Amniotic epithelial cell (primary cell): ENCODE data around the gene ATP6V0A1.
"Not testable (repeated sequence)": the region's sequence is repeated elsewhere in the genome, so short reads cannot be mapped to it uniquely, and the experiment has no call there.

Source experiments
- DNase-seq: peaks from one replicate; pipeline ENCODE4 v3.0.0-alpha.2; 2010; ENCODE audit warnings: low read depth

ATP6V0A1 gene

GRCh38 chr17:42519546-42520491, 61.1 kb downstream of the ATP6V0A1 start:
- DNase-seq, result peak; percentile 99

- no peak for DNase-seq
Observed at GRCh38 chr17:42520540-42520951, 61.9 kb downstream of the ATP6V0A1 start.

GRCh38 chr17:42521036-42521435, 62.4 kb downstream of the ATP6V0A1 start:
- no peak for DNase-seq

DNA sequence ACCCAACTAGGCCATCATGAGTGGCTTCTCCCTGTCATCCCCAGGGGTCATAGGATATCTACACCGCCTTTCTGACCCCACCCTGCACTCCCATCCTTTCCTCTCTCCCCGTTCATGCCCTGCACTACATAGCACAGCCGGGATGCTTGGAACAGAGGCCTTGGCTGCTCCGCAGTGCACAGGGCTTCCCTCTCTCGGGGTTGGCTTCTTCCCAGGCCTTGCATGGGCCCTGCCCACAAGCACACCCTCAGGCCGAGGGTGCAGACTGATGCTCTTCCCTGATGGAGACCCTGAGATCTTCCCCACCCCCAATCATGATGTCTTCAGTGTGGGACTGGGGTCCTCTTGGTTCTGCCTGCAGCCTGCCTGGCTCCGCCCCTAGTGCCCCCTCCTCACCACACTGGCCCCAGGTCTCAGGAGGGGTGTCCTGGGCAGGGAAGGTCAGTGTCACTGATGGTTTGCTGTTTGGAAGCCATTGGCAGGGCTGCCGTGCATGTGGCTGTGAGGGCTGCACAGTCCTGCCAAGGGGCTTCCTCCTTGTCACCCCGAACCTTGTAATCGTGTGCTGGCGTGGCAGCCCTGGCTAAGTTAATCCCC, 63.1 kb downstream of the ATP6V0A1 start:
- DNase-seq, result no peak

GRCh38 chr17:42522263-42522790, 63.6 kb downstream of the ATP6V0A1 start:
- no peak for DNase-seq

DNA sequence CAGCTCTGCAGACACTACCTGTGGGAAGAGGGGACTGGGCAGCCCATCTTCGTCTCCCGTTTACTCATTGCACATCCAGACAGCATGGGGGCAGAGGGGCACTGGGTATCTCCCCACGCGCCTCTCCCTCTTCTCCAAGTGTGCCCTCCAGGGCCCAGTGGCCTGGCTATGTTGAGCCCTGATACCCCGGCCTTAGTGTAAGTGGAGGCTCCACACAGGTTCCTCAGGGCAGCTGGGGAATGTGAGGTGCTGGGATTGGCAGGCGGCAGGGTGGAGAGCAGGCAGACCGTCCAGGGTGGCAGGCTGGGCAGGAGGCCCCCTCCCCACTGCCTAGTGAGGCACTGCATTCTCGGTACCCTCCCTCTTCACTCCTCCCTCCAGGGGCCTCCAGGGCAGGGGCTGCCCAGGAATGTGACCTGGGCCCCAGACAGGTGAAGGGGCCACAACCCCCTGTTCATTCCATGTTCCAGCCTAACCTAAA, 64.2 kb downstream of the ATP6V0A1 start:
- DNase-seq, result no peak

DNA sequence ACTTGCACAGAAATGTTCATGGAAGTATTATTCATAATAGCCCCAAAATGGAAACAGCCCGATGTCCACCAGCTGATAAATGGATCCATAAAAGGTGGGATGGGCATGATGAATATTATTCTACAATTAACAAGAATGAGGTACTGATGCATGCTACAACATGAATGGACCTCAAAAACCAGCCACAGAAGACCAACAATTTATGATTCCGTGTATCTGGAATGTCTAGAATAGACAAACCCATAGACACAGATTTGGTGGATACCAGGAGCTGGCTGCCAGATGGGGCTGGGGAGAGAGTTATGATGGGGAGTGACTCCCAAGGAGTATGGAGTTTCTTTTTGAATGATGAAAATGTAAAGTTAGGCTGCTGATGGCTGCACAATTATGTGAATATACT, 66.5 kb downstream of the ATP6V0A1 start:
- peak; percentile 75 for DNase-seq

DNA sequence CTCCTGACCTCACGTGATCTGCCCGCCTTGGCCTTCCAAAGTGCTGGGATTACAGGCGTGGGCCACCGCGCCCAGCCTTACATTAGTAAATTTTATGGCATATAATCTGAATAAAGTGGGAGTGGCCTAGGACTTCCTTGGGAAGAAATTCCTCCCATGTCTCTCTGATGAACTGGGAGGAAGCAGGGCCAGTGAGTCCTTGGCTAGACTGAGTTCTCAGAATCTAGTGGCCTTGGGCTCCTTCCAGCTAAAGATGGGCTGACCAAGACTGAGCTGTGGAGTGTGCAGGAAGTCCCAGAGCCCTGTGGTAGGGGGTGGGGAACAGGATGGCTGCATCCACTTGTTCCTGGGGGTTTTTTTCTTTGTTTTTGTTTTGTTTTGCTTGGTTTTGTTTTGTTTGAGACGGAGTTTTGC, 67.4 kb downstream of the ATP6V0A1 start:
- peak; percentile 36 for DNase-seq

DNA sequence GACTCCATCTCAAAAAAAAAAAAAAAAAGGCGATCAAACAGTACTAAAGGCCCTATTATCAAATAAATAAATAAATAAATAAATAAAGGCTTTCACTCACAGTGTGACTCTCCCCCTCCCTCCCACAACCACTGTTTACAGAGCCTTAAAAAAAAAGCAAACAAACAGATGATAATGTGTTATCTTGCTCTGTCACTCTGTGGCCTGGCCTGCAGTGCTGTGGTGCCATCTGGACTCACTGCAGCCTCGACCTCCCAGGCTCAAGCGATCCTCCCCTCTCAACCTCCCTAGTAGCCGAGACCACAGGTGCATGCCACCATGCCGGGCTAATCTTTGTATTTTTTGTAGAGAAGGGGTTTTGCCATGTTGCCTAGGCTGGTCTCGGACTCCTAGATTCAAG, 69.3 kb downstream of the ATP6V0A1 start:
- DNase-seq, result no peak

DNA sequence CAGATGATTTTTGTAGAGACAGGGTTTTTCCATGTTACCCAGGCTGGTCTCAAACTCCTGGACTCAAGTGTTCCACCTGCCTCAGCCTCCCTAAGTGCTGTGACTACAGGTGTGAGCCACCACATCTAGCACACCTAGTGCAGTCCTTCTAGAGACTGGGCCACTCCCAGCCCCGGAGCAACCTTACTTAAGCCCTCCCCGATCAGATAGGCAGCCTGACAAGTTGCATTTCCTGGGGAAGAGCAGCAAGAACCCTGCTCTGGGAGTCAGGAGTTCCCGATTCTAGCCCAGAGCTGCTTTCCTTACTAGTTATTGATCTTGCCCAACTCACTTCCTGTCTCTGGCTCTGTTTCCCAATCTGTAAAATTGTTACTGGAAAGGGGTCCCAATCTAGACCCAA, 70.4 kb downstream of the ATP6V0A1 start:
- DNase-seq, result no peak

DNA sequence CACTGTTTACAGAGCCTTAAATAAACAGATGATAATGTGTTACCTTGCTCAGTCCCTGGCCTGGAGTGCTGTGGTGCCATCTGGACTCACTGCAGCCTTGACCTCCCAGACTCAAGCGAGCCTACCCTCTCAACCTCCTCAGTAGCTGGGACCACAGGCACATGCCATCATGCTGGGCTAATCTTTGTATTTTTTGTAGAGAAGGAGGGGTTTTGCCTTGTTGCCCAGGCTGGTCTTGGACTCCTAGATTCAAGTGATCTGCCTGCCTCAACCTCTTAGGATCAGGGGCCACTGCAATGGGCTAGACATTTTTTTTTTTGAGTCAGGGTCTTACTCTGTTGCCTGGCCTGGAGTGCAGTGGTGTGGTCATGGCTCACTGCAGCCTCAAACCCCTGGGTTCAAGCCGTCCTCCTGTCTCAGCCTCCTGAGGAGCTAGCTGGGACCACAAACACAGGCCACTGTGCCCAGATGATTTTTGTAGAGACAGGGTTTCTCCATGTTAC, 72.3 kb downstream of the ATP6V0A1 start:
- DNase-seq, result no peak

- peak; percentile 63 for DNase-seq
Observed at GRCh38 chr17:42531455-42532354, 73.0 kb downstream of the ATP6V0A1 start.

- DNase-seq, result no peak
Observed at GRCh38 chr17:42535155-42536047, 76.7 kb downstream of the ATP6V0A1 start.

GRCh38 chr17:42536048-42536371, 77.3 kb downstream of the ATP6V0A1 start, which contains the start of gene NAGLU:
Gene NAGLU, plus strand, starts transcription at chr17:42536241. Its CDS starts 32 bp downstream, at chr17:42536273.
- DNase-seq, result peak; percentile 71

DNA sequence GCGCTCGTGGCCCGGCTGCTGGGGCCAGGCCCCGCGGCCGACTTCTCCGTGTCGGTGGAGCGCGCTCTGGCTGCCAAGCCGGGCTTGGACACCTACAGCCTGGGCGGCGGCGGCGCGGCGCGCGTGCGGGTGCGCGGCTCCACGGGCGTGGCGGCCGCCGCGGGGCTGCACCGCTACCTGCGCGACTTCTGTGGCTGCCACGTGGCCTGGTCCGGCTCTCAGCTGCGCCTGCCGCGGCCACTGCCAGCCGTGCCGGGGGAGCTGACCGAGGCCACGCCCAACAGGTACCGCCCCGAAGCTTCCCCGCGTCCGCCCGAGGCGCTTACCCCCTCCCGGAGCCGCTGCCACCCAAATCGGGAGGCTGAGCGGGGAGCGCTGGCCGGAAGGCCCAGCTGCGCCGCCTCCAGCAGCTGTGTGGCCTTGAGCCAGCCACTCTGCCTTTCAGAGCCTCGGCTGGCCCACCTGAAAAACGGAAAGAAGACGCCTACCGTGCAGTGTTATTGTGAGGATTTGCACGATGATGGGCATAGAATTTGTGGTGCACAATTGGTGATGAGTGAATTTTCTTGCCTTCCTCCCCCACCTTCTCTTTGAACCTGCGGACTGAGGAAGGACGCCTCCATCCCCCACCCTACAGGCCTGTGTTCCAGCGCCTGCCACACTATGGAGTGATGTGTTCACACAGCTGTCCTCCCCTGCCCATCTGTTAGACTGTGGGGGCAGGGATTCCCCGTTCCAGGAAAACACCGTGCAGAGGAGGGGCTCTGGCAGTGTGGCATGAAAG, 77.9 kb downstream of the ATP6V0A1 start:
- DNase-seq, result peak; percentile 69

DNA sequence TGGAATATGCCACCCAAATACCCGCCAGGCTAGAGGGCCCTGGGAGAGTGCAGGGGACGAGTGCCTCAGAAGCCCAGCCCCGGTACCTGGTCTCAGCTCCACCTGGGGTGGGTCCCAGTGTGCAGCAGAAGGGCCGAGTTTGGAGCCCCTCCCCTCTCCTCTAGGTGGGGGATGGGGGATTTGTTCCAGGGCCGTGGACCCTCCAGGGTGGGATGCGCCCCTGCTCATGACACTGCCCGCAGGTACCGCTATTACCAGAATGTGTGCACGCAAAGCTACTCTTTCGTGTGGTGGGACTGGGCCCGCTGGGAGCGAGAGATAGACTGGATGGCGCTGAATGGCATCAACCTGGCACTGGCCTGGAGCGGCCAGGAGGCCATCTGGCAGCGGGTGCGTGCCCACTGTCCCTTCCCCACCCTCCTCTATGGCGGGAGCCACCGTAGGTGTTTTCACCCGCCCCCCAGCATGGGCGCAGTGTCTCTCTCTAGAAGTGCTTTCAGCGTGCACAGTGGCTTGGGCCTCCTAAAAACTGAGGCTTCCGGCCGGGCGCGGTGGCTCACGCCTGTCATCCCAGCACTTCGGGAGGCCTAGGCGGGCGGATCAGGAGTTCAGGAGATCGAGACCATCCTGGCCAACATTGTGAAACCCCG, 78.6 kb downstream of the ATP6V0A1 start:
- no peak for DNase-seq

DNA sequence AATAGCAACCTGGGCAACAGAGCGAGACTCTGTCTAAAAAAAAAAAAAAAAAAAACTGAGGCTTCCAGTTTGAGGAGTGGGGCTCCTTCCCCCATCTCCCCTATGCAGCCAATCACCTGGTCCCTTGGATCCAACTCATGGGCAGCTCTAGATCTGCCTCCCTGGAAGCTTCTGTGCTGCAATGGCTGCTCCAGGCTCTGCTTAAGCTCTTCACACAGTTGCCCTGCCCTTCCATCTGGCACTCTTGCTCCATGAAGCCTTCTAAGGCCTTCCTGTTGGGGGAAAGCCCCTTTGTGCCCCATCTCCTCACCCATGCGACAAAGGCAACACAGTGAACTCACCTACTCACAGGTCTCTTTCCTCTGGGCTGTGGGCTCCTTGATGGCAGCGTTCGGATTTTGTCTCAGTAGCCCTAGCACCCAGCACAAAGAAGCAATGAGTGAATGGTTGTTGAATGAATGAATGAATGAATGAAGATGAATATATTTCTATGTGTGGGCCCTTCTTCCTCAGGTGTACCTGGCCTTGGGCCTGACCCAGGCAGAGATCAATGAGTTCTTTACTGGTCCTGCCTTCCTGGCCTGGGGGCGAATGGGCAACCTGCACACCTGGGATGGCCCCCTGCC, 79.3 kb downstream of the ATP6V0A1 start:
- no peak for DNase-seq

- no peak for DNase-seq
Observed at GRCh38 chr17:42538482-42538881, 79.8 kb downstream of the ATP6V0A1 start.

- not testable (repeated sequence) for DNase-seq
Observed at GRCh38 chr17:42540558-42540957, 81.9 kb downstream of the ATP6V0A1 start.
